ENCODE results near the gene SH3TC1. TPM values are rescaled to one million over a fixed set of nuclear protein-coding genes. Genes with fewer than 3 reads are reported as not detected.

Gene SH3TC1
- total RNA-seq, 1 donor from 2014 or later, result 20.9 TPM

- no peaks in the 10 kb centered on the region for H3K4me1 Mint-ChIP-seq
- H3K36me3 Mint-ChIP-seq (ENCODE audit: low read depth), result no peaks in the 10 kb centered on the region
- intact Hi-C loops (cut with micrococcal nuclease), result no loop called here
- peak overlapping the region; percentile 7 for H3K27ac Mint-ChIP-seq
- H3K27me3 Mint-ChIP-seq, result peaks cover 3% of the 10 kb centered on the region
- no peak for DNase-seq
- no peak overlapping the region for H3K4me3 Mint-ChIP-seq
- H3K9me3 Mint-ChIP-seq, result no peaks in the 10 kb centered on the region
Measured at GRCh38 chr4:8276358-8277240, 77.5 kb downstream of the SH3TC1 start.

DNA sequence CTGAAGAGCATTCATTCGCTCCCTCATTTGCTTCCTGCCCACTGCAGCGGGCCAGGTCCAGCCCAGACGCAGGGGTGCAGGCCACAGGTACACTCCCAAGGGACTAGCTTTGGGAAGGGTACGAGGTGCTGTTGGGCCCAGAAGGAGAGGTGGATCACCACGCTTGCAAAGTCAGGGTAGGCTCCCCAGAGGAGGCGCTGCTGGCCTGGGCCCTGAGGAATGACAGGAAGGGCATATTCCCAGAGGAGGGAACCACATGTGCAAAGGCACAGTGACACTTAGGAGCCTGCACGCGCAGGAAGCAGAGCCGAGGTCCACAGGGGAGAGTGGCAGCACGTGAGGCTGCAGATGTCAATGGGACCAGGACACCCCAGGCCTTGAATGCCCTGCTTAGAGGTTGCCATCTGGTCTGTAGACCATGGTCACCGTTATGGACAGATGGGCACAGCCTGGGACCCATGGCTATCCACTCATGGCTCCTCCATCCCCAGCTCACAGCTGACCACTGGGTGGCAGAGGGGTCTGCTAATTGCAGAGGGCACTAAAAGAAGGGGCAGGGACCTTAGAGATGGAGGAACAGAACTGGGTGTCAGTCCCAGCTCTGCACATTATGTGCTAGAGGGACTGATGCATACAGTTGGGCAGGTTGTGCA is 78.4 kb downstream of the SH3TC1 start:
- no peak overlapping the region for H3K27ac Mint-ChIP-seq
- intact Hi-C loops (cut with micrococcal nuclease), result no loop called here

GRCh38 chr4:8278009-8278395 is 78.9 kb downstream of the SH3TC1 start:
- Mint-ChIP-seq H3K27me3 (no peaks in the 10 kb centered on the region), H3K9me3 (no peaks in the 10 kb centered on the region), H3K27ac (no peak overlapping the region), H3K4me1 (no peaks in the 10 kb centered on the region), H3K36me3 (ENCODE audit: low read depth) (no peaks in the 10 kb centered on the region), H3K4me3 (no peak overlapping the region)
- intact Hi-C loops (cut with micrococcal nuclease), result no loop called here
- no peak for DNase-seq

More for the DNA sequence above, 78.4 kb downstream of the SH3TC1 start:
- DNase-seq, result no peak
- Mint-ChIP-seq H3K36me3 (ENCODE audit: low read depth) (no peaks in the 10 kb centered on the region), H3K4me1 (no peaks in the 10 kb centered on the region), H3K4me3 (no peak overlapping the region), H3K9me3 (no peaks in the 10 kb centered on the region), H3K27me3 (no peaks in the 10 kb centered on the region)

DNA sequence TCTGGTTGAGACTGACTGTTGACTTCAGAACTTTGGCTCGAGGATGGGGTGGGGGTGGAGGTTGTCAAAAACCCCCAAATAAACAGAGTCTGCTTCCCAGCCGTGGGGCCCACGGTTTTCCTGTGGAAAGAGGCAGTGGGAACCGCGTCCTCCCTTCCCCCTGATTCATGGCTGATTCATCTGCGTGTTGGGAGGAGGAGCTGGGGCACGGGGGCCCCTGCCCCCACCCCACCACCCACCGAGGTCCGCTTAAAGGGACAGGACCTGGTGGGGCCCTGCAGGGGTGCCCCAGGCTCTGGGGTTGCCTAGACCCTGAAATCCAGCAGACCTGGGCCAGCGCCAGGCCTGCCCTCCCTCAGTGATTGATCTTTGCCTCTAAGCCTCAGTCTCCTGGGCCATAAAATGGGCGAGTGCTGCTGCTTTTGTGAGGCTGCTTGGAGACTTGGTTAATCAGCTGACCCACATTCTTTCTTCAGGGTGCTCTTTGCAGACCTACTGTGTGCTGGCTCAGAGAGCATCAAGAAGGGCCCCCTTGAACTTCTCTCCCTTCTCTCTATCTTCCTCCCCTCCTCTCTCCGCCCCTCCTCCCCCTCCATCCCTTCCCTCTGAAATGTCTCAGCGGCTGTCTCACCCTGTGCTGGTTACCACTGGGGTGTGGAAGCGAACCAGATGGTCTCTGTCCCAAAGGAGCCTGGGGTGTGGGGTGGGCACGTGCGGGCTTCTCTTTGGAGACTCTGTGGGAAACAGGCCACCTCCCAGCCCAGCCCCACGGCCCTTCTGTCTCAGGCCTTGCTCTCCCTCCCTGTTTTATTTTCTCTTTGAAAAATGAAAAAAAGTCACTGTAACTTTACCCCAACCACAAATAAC is 79.6 kb downstream of the SH3TC1 start:
- Mint-ChIP-seq H3K4me3 (no peak overlapping the region), H3K4me1 (no peaks in the 10 kb centered on the region), H3K27ac (no peak overlapping the region), H3K36me3 (ENCODE audit: low read depth) (no peaks in the 10 kb centered on the region), H3K9me3 (no peaks in the 10 kb centered on the region), H3K27me3 (no peaks in the 10 kb centered on the region)
- no peak for DNase-seq
- intact Hi-C loops (cut with micrococcal nuclease), result no loop called here

DNA sequence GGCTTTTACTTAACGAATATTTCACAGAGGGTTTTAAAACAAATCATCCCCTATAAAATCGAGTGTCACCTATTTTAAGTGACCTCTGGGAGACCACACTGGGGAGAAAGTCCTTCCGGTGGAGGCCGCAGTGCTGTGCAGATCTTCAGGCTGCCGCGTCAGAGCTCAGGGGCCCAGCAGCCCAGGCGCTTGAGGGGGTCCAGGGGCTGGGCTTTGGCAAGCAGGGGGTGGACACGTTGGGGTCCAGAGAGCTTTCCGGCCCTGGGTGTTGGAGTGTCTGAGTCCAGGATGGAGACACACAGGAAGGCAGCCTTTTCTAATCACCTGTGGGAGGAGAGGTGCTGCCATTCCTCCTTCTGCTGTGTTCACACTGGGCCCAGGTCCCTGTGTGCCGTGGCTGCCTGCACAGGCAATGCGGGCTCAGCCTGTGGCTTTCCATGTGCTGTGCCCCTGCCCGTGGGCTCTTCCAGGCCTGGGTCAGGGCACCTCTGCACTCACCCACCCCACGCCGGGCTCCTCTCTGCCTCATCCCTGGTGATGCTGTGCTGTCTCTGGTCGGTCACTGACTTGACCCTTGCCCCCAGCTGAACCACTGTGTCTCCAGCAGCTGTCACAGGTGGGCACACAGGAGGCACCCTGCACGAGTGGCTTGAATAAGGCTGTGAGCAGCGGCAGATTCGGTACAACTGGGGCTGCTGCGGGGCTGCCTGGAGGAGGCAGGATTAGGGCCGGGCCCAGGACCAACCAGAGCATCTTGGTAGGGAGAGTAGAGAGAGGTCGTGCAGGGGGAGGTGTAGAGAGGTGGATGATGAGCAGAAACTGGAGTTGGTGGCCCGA is 80.4 kb downstream of the SH3TC1 start:
- intact Hi-C loops (cut with micrococcal nuclease), result no loop called here
- no peak overlapping the region for H3K4me3 Mint-ChIP-seq
- H3K27ac Mint-ChIP-seq, result no peak overlapping the region
- no peaks in the 10 kb centered on the region for H3K36me3 Mint-ChIP-seq (ENCODE audit: low read depth)
- no peaks in the 10 kb centered on the region for H3K9me3 Mint-ChIP-seq
- no peak for DNase-seq
- no peaks in the 10 kb centered on the region for H3K27me3 Mint-ChIP-seq
- H3K4me1 Mint-ChIP-seq, result no peaks in the 10 kb centered on the region

DNA sequence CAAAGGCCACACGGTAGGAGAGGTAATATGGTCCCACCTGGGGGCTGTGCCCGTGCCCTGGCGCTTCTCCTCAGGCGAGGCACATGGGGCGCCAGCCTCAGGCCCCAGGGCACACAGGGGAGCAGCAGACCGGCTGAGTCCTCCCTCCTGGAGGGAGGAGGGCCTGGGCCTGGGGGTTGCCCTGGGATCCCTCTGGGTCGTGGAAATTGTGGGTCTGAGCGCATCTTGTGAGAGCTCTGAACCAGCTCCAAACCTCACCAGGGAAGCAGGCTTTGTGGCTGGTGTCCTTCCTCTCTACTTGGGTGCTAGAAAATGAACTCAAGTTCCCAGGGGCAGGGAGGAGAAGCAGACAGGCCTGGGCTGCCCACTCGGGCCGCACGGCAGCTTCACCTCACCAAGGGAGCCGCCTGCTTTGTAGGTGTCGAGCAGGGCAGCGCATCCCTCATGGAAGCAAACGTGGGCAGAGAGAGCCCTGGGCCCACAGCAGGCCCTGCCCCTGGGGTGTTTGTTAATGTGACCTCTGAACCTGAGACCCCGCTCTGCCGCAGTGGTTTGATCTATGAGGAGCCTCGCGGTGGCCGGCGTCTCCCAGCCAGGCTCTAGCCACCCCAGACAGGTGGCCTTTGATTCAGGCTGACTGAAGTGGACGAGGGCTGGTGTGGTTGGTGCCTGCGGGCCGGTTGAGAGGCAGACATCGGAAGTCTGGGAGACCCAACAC is 81.2 kb downstream of the SH3TC1 start:
- intact Hi-C loops (cut with micrococcal nuclease), result no loop called here
- no peak overlapping the region for H3K4me3 Mint-ChIP-seq
- no peaks in the 10 kb centered on the region for H3K36me3 Mint-ChIP-seq (ENCODE audit: low read depth)
- H3K9me3 Mint-ChIP-seq, result no peaks in the 10 kb centered on the region
- H3K4me1 Mint-ChIP-seq, result no peaks in the 10 kb centered on the region
- no peak overlapping the region for H3K27ac Mint-ChIP-seq
- no peaks in the 10 kb centered on the region for H3K27me3 Mint-ChIP-seq
- no peak for DNase-seq

DNA sequence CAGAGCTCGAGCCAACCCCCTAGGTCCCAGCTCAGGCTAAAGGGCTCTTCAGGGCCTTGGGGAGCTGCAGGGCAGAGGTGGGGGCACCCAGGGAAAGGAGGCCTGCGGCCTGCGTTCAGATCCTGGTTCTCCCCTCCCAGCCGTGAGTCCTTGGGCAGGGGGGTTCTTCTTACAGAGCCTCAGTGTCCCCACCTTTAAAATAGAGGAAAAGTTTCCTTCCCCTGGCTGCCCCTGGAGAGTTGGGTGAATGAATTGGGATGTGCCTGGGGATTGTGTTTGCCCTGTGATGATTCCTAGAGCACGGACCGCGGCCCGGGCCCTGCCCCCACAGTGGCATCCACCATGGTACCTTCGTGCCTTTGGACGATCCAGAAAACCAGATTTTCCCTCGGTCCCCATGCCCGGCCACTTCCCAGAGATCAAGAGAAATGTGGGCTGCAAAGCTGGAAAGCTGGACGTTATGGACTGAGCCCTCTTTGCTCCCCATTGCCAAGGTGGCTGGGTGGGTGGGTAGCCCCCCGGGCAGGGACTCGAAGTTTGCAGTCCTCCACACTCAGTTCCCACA is 81.9 kb downstream of the SH3TC1 start:
- DNase-seq, result no peak
- Mint-ChIP-seq H3K4me3 (no peak overlapping the region), H3K36me3 (ENCODE audit: low read depth) (no peaks in the 10 kb centered on the region), H3K27ac (no peak overlapping the region), H3K4me1 (no peaks in the 10 kb centered on the region), H3K9me3 (no peaks in the 10 kb centered on the region), H3K27me3 (no peaks in the 10 kb centered on the region)
- intact Hi-C loops (cut with micrococcal nuclease), result no loop called here

GRCh38 chr4:8281519-8282133 is 82.5 kb downstream of the SH3TC1 start:
- H3K27ac Mint-ChIP-seq, result no peak overlapping the region
- no peaks in the 10 kb centered on the region for H3K36me3 Mint-ChIP-seq (ENCODE audit: low read depth)
- H3K27me3 Mint-ChIP-seq, result no peaks in the 10 kb centered on the region
- H3K9me3 Mint-ChIP-seq, result no peaks in the 10 kb centered on the region
- intact Hi-C loops (cut with micrococcal nuclease), result no loop called here
- H3K4me3 Mint-ChIP-seq, result no peak overlapping the region
- DNase-seq, result no peak
- H3K4me1 Mint-ChIP-seq, result no peaks in the 10 kb centered on the region

DNA sequence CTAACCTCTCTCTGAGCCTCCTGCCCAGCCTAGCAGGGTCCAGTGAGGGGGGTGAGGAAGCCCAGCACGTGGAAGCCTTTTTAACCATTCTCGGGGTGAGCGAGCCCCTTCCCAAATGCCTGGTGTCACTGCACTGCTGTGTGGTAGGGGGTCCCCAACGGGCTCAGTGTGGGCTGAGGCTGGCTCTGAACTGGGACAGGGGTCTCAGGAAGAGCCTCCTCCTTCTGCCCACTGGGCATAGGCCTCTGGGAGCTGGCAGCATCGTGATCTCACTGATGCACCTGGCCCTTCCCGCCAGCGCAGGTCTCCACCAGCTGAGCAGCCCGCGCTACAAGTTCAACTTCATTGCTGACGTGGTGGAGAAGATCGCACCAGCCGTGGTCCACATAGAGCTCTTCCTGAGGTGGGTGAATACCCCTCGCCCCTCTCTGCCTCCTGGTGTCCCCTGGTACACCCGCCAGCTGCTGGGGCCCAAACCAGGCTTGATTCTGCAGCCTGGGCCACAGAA is 83.1 kb downstream of the SH3TC1 start:
- H3K9me3 Mint-ChIP-seq, result no peaks in the 10 kb centered on the region
- H3K27ac Mint-ChIP-seq, result no peak overlapping the region
- H3K27me3 Mint-ChIP-seq, result no peaks in the 10 kb centered on the region
- intact Hi-C loops (cut with micrococcal nuclease), result no loop called here
- H3K4me3 Mint-ChIP-seq, result no peak overlapping the region
- H3K36me3 Mint-ChIP-seq (ENCODE audit: low read depth), result no peaks in the 10 kb centered on the region
- DNase-seq, result no peak
- H3K4me1 Mint-ChIP-seq, result no peaks in the 10 kb centered on the region

DNA sequence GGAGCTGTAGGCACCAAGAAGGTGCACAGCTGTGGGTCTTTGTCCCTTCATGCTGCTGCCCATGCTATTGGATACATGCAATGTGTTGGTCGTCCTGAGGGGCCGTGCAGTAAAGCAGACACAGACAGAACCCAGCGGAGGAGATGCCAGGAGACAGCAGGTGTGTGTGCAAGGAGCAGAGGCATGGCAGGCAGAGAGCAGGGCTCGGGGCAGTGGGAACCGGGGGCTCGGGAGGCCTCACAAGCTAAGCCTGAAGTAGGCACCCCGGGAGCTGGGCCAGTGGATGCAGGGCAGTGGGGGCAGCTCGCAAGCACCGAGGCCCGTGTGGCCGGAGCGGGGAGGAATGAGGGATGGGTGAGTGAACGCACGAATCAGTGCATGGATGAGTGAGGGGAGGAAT is 83.7 kb downstream of the SH3TC1 start:
- no peak overlapping the region for H3K4me3 Mint-ChIP-seq
- intact Hi-C loops (cut with micrococcal nuclease), result no loop called here
- H3K36me3 Mint-ChIP-seq (ENCODE audit: low read depth), result no peaks in the 10 kb centered on the region
- no peak for DNase-seq
- H3K9me3 Mint-ChIP-seq, result no peaks in the 10 kb centered on the region
- no peak overlapping the region for H3K27ac Mint-ChIP-seq
- no peaks in the 10 kb centered on the region for H3K27me3 Mint-ChIP-seq
- no peaks in the 10 kb centered on the region for H3K4me1 Mint-ChIP-seq

DNA sequence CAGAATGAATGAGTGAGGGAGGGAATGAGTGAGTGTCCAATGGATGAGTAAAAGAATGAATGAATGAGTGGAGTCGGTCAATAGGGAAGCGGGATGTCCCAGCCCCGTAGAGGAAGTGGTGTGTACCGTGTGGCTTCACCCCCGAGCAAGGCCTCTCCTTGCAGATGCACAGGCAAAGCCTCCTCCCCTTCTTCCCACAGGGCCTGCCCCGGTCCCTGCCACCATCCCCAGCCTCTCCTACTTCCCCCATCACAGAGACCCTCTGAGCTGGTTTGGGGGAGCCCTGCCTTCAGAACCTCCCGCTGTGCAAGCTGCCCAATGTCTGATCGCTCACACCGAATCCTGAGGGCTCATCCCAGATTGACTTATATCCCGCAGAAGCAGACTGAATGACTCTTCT is 84.1 kb downstream of the SH3TC1 start:
- Mint-ChIP-seq H3K9me3 (no peaks in the 10 kb centered on the region), H3K36me3 (ENCODE audit: low read depth) (no peaks in the 10 kb centered on the region), H3K27ac (no peak overlapping the region), H3K27me3 (no peaks in the 10 kb centered on the region), H3K4me3 (no peak overlapping the region), H3K4me1 (no peaks in the 10 kb centered on the region)
- DNase-seq, result no peak
- intact Hi-C loops (cut with micrococcal nuclease), result no loop called here

DNA sequence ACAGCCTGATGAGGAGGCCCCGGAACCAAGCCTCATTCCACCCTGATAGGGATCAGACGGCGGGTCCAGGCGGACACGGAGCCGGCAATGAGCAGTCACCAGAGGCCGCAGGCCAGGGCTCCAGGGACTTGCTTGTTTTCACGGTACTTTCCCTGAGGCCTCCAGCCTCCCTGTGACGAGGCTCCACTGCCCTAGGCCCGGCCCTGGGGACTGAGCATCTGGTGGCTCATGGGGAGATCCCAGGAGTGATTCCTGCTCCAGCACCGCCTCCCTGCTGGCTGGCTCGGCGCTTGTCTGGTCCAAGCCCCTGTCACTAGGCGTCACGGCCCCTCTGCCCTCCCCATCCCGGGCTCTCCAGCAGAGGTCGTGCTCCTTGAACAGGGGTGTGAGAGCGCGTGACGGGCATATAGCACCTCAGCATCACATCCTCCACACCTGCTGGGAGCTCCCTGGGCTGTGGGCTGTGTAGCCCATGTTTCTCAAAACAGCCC is 84.6 kb downstream of the SH3TC1 start:
- H3K9me3 Mint-ChIP-seq, result no peaks in the 10 kb centered on the region
- no peaks in the 10 kb centered on the region for H3K27me3 Mint-ChIP-seq
- DNase-seq, result no peak
- H3K4me1 Mint-ChIP-seq, result no peaks in the 10 kb centered on the region
- H3K27ac Mint-ChIP-seq, result no peak overlapping the region
- H3K4me3 Mint-ChIP-seq, result no peak overlapping the region
- intact Hi-C loops (cut with micrococcal nuclease), result no loop called here
- H3K36me3 Mint-ChIP-seq (ENCODE audit: low read depth), result no peaks in the 10 kb centered on the region
